GM23338 (cell line): ENCODE results near the gene TMTC2. TPM values are rescaled to one million over a fixed set of nuclear protein-coding genes. Genes with fewer than 3 reads are reported as not detected.
A peak's percentile ranks its signal among the peaks of the same experiment; 100 is the strongest.

Experiments used
- ATAC-seq: fragments of 200-7000 bp; cut with Tn5 transposase; 3 replicates; pipeline ENCODE4 v1.9.1; 2020
- DNase-seq: peaks from one replicate; pipeline ENCODE4 v3.0.0-alpha.2; 2015; ENCODE audit warnings: low spot score
- H2AFZ ChIP-seq: fragments of 200-600 bp; sonication (generic); 2 replicates; pipeline ENCODE4 v1.8.0; 2016; ENCODE audit warnings: antibody characterized with exemption, mild to moderate bottlenecking, moderate library complexity
- H3F3A ChIP-seq: fragments of 200-600 bp; sonication (generic); replicated peaks from 2 replicates; pipeline ENCODE4 v1.8.0; 2017; ENCODE audit warnings: antibody characterized with exemption, mixed run types, low read depth
- H3K27ac ChIP-seq: fragments of 200-600 bp; sonication (generic); 2 replicates; pipeline ENCODE4 v1.6.1; 2016; ENCODE audit warnings: low read depth
- H3K27me3 ChIP-seq: fragments of 200-600 bp; sonication (generic); 2 replicates; pipeline ENCODE4 v1.8.0; 2016; ENCODE audit warnings: mild to moderate bottlenecking, mixed run types, moderate library complexity; ENCODE audit not compliant: insufficient read depth
- H3K36me3 ChIP-seq: fragments of 200-600 bp; sonication (generic); 2 replicates; pipeline ENCODE4 v1.8.0; 2016; ENCODE audit warnings: mild to moderate bottlenecking; ENCODE audit not compliant: insufficient read depth
- H3K4me1 ChIP-seq: fragments of 200-600 bp; sonication (generic); 2 replicates; pipeline ENCODE4 v1.8.0; 2016; ENCODE audit warnings: mild to moderate bottlenecking, moderate library complexity; ENCODE audit not compliant: insufficient read depth
- H3K4me2 ChIP-seq: fragments of 200-600 bp; sonication (generic); 2 replicates; pipeline ENCODE4 v1.7.1; 2017; ENCODE audit warnings: mixed run types
- H3K4me3 ChIP-seq: fragments of 200-600 bp; sonication (generic); 2 replicates; pipeline ENCODE4 v1.6.1; 2016; ENCODE audit warnings: mixed run types
- H3K79me2 ChIP-seq: fragments of 200-600 bp; sonication (generic); replicated peaks from 2 replicates; pipeline ENCODE4 v1.8.0; 2017; ENCODE audit warnings: mild to moderate bottlenecking; ENCODE audit not compliant: insufficient read depth
- H3K9me2 ChIP-seq: fragments of 200-600 bp; sonication (generic); 2 replicates; pipeline ENCODE4 v1.8.0; 2017; ENCODE audit not compliant: insufficient read depth
- H4K20me1 ChIP-seq: fragments of 200-600 bp; sonication (generic); replicated peaks from 2 replicates; pipeline ENCODE4 v1.8.0; 2017; ENCODE audit warnings: mild to moderate bottlenecking; ENCODE audit not compliant: insufficient read depth
- H3K27ac Mint-ChIP-seq: 2 replicates; pipeline ENCODE4 v1.8.0; 2020; ENCODE audit warnings: inconsistent platforms, mild to moderate bottlenecking, moderate library complexity, mixed read lengths
- H3K27me3 Mint-ChIP-seq: 3 replicates; pipeline ENCODE4 v1.8.0; 2022; ENCODE audit warnings: low read depth, mild to moderate bottlenecking, moderate library complexity, mixed read lengths, inconsistent platforms; ENCODE audit not compliant: insufficient read depth, poor library complexity
- H3K36me3 Mint-ChIP-seq: 3 replicates; pipeline ENCODE4 v1.8.0; 2021; ENCODE audit warnings: low read depth, mild to moderate bottlenecking, inconsistent platforms, moderate library complexity, mixed read lengths
- H3K4me1 Mint-ChIP-seq: 3 replicates; pipeline ENCODE4 v1.8.0; 2020; ENCODE audit warnings: mild to moderate bottlenecking, inconsistent platforms, mixed read lengths
- H3K4me3 Mint-ChIP-seq: 3 replicates; pipeline ENCODE4 v1.8.0; 2021; ENCODE audit warnings: moderate library complexity, mild to moderate bottlenecking, inconsistent platforms, mixed read lengths
- H3K9me3 Mint-ChIP-seq: 3 replicates; pipeline ENCODE4 v1.8.0; 2020; ENCODE audit warnings: moderate library complexity, mild to moderate bottlenecking, inconsistent platforms, mixed read lengths
- CREB1 ChIP-seq: fragments of 250-450 bp; sonication (Bioruptor Pico); IDR thresholded peaks from 2 replicates; pipeline ENCODE4 v1.5.0; 2020; ENCODE audit warnings: low read depth, mild to moderate bottlenecking, moderate library complexity
- EZH2phosphoT487 ChIP-seq: fragments of 200-600 bp; sonication (generic); IDR thresholded peaks from one replicate; pipeline ENCODE4 v1.8.1; 2018; ENCODE audit warnings: antibody characterized with exemption; ENCODE audit not compliant: unreplicated experiment
- NANOG ChIP-seq: IDR thresholded peaks from 2 replicates; pipeline ENCODE4 v1.6.1; 2016; ENCODE audit warnings: antibody characterized with exemption, borderline replicate concordance
- STAT1 ChIP-seq: IDR thresholded peaks from one replicate; pipeline ENCODE4 v1.6.1; 2016; ENCODE audit warnings: antibody characterized with exemption; ENCODE audit not compliant: unreplicated experiment
- polyA plus RNA-seq: library from polyadenylated mRNA; unstranded; fragments of >200 nt; fragmentation: Nextera tagmentation; extraction: Ambion mirVana; gene quantifications from 2 replicates; pipeline ENCODE4 v1.2.1, GENCODE V29; 2016
- total RNA-seq: library from RNA; depleted of rRNA; stranded (reverse); fragments of >200 nt; shearing (Covaris generic); gene quantifications from 2 replicates; pipeline ENCODE4 v1.2.3, GENCODE V29; 2014
- TF ChIP-seq, protein P1 (sequence below): IDR thresholded peaks from one replicate; pipeline ENCODE4 v1.6.1; 2018; ENCODE audit warnings: antibody characterized with exemption; ENCODE audit not compliant: unreplicated experiment
- TF ChIP-seq, protein P2 (sequence below): fragments of 250-450 bp; sonication (Bioruptor Pico); IDR thresholded peaks from 2 replicates; pipeline ENCODE4 v1.5.0; 2020; ENCODE audit warnings: mild to moderate bottlenecking, moderate library complexity
- TF ChIP-seq, protein P3 (sequence below), 2 experiments: fragments of 200-600 bp in 1 of 2; sonication (generic) in 1 of 2; conservative IDR thresholded peaks; 2 replicates each; pipeline versions ENCODE4 v1.5.1 to v1.6.1; 2016 to 2017; ENCODE audit warnings: antibody characterized with exemption in 2 of 2, low read depth in 2 of 2, mild to moderate bottlenecking in 2 of 2, moderate library complexity in 1 of 2
- TF ChIP-seq, protein P4 (sequence below): IDR thresholded peaks from 2 replicates; pipeline ENCODE4 v1.6.1; 2016; ENCODE audit warnings: antibody characterized with exemption

TMTC2 gene
- total and polyA plus RNA-seq, 2 experiments from 2014 or later = 0.57 to 6.5 TPM

DNA sequence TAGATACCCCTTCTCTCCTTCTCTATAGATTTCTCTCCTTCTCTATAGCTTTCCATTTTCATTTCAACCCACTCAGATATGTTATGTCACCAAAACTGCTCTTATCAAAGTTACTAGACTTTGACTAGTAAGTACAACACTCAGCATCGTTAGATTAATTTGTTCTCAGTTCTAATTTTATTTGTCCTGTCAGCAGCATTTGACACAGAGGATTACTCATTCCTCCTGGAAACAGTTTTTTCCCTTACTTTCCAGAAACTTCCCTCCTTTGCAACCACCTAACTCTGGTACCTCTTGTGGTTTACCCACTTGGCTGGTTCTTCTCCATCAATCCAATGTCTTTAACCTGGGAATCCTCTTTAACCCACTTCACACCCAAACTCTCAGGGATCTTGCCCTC lies 423.7 kb downstream of the TMTC2 start:
- Histone ChIP-seq H3K9me2 (peaks cover 5% of the 10 kb centered on the region; the same call in 1 of the 2 replicates), H3K4me2 (no peak overlapping the region), H3K36me3 (no peaks in the 10 kb centered on the region), H3K27me3 (no peaks in the 10 kb centered on the region), H2AFZ (no peak overlapping the region), H3K4me3 (no peak overlapping the region), H3F3A (no peaks in the 10 kb centered on the region), H3K4me1 (no peaks in the 10 kb centered on the region), H3K27ac (no peak overlapping the region), H3K79me2 (no peaks in the 10 kb centered on the region), H4K20me1 (no peaks in the 10 kb centered on the region; the same call in 1 of the 2 replicates)
- Mint-ChIP-seq H3K36me3 (no peaks in the 10 kb centered on the region), H3K4me1 (peaks cover 4% of the 10 kb centered on the region), H3K27ac (no peak overlapping the region), H3K27me3 (no peaks in the 10 kb centered on the region), H3K9me3 (no peaks in the 10 kb centered on the region), H3K4me3 (no peak overlapping the region)
- DNase-seq (no peak), ATAC-seq (no peak)
- TF ChIP-seq STAT1 = no peak

DNA sequence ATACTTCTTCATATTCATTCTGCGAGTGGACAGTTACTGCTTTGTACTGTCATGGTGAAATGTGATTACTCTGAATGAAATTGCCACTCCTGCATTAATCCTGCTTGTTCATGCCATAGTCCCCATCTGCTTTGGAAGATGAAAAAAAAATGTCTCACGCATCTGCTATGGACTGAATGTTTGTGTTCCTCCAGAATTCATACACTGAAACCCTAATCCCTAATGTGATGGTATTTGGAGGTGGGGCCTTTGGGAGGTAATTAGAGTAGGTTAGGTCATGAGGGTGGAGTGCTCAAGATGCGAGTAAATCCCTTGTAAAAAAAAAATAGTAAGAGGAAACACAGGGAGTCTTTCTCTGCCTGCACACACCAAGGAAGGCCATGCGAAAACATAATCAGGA lies 427.2 kb downstream of the TMTC2 start:
- H3K27ac ChIP-seq = no peak overlapping the region
- H3K36me3 ChIP-seq = no peaks in the 10 kb centered on the region
- DNase-seq = no peak
- H3F3A ChIP-seq = no peaks in the 10 kb centered on the region
- H3K79me2 ChIP-seq = no peaks in the 10 kb centered on the region
- H3K27me3 ChIP-seq = no peaks in the 10 kb centered on the region
- Mint-ChIP-seq H3K4me1 (peaks cover 4% of the 10 kb centered on the region), H3K36me3 (no peaks in the 10 kb centered on the region), H3K9me3 (no peaks in the 10 kb centered on the region), H3K4me3 (no peak overlapping the region), H3K27ac (peak overlapping the region; percentile 85), H3K27me3 (peaks cover 2% of the 10 kb centered on the region)
- no peak overlapping the region for H2AFZ ChIP-seq
- H3K4me2 ChIP-seq = no peak overlapping the region
- no peaks in the 10 kb centered on the region; the same call in 1 of the 2 replicates for H4K20me1 ChIP-seq
- TF ChIP-seq CREB1 (no peak), NANOG (no peak), EZH2phosphoT487 (no peak)
- TF ChIP-seq, protein P1, sequence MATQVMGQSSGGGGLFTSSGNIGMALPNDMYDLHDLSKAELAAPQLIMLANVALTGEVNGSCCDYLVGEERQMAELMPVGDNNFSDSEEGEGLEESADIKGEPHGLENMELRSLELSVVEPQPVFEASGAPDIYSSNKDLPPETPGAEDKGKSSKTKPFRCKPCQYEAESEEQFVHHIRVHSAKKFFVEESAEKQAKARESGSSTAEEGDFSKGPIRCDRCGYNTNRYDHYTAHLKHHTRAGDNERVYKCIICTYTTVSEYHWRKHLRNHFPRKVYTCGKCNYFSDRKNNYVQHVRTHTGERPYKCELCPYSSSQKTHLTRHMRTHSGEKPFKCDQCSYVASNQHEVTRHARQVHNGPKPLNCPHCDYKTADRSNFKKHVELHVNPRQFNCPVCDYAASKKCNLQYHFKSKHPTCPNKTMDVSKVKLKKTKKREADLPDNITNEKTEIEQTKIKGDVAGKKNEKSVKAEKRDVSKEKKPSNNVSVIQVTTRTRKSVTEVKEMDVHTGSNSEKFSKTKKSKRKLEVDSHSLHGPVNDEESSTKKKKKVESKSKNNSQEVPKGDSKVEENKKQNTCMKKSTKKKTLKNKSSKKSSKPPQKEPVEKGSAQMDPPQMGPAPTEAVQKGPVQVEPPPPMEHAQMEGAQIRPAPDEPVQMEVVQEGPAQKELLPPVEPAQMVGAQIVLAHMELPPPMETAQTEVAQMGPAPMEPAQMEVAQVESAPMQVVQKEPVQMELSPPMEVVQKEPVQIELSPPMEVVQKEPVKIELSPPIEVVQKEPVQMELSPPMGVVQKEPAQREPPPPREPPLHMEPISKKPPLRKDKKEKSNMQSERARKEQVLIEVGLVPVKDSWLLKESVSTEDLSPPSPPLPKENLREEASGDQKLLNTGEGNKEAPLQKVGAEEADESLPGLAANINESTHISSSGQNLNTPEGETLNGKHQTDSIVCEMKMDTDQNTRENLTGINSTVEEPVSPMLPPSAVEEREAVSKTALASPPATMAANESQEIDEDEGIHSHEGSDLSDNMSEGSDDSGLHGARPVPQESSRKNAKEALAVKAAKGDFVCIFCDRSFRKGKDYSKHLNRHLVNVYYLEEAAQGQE = no peak
- TF ChIP-seq, protein P2, sequence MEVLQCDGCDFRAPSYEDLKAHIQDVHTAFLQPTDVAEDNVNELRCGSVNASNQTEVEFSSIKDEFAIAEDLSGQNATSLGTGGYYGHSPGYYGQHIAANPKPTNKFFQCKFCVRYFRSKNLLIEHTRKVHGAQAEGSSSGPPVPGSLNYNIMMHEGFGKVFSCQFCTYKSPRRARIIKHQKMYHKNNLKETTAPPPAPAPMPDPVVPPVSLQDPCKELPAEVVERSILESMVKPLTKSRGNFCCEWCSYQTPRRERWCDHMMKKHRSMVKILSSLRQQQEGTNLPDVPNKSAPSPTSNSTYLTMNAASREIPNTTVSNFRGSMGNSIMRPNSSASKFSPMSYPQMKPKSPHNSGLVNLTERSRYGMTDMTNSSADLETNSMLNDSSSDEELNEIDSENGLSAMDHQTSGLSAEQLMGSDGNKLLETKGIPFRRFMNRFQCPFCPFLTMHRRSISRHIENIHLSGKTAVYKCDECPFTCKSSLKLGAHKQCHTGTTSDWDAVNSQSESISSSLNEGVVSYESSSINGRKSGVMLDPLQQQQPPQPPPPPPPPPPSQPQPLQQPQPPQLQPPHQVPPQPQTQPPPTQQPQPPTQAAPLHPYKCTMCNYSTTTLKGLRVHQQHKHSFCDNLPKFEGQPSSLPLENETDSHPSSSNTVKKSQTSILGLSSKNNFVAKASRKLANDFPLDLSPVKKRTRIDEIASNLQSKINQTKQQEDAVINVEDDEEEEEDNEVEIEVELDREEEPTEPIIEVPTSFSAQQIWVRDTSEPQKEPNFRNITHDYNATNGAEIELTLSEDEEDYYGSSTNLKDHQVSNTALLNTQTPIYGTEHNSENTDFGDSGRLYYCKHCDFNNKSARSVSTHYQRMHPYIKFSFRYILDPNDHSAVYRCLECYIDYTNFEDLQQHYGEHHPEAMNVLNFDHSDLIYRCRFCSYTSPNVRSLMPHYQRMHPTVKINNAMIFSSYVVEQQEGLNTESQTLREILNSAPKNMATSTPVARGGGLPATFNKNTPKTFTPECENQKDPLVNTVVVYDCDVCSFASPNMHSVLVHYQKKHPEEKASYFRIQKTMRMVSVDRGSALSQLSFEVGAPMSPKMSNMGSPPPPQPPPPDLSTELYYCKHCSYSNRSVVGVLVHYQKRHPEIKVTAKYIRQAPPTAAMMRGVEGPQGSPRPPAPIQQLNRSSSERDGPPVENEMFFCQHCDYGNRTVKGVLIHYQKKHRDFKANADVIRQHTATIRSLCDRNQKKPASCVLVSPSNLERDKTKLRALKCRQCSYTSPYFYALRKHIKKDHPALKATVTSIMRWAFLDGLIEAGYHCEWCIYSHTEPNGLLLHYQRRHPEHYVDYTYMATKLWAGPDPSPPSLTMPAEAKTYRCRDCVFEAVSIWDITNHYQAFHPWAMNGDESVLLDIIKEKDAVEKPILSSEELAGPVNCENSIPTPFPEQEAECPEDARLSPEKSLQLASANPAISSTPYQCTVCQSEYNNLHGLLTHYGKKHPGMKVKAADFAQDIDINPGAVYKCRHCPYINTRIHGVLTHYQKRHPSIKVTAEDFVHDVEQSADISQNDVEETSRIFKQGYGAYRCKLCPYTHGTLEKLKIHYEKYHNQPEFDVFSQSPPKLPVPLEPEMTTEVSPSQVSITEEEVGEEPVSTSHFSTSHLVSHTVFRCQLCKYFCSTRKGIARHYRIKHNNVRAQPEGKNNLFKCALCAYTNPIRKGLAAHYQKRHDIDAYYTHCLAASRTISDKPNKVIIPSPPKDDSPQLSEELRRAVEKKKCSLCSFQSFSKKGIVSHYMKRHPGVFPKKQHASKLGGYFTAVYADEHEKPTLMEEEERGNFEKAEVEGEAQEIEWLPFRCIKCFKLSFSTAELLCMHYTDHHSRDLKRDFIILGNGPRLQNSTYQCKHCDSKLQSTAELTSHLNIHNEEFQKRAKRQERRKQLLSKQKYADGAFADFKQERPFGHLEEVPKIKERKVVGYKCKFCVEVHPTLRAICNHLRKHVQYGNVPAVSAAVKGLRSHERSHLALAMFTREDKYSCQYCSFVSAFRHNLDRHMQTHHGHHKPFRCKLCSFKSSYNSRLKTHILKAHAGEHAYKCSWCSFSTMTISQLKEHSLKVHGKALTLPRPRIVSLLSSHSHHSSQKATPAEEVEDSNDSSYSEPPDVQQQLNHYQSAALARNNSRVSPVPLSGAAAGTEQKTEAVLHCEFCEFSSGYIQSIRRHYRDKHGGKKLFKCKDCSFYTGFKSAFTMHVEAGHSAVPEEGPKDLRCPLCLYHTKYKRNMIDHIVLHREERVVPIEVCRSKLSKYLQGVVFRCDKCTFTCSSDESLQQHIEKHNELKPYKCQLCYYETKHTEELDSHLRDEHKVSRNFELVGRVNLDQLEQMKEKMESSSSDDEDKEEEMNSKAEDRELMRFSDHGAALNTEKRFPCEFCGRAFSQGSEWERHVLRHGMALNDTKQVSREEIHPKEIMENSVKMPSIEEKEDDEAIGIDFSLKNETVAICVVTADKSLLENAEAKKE (CRISPR knock-in tag) = no peak
- TF ChIP-seq, protein P3, sequence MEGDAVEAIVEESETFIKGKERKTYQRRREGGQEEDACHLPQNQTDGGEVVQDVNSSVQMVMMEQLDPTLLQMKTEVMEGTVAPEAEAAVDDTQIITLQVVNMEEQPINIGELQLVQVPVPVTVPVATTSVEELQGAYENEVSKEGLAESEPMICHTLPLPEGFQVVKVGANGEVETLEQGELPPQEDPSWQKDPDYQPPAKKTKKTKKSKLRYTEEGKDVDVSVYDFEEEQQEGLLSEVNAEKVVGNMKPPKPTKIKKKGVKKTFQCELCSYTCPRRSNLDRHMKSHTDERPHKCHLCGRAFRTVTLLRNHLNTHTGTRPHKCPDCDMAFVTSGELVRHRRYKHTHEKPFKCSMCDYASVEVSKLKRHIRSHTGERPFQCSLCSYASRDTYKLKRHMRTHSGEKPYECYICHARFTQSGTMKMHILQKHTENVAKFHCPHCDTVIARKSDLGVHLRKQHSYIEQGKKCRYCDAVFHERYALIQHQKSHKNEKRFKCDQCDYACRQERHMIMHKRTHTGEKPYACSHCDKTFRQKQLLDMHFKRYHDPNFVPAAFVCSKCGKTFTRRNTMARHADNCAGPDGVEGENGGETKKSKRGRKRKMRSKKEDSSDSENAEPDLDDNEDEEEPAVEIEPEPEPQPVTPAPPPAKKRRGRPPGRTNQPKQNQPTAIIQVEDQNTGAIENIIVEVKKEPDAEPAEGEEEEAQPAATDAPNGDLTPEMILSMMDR (conservative IDR thresholded peaks at IDR 0.05; ENCODE audit: low read depth in 2 of 2) = no peak
- TF ChIP-seq, protein P4, sequence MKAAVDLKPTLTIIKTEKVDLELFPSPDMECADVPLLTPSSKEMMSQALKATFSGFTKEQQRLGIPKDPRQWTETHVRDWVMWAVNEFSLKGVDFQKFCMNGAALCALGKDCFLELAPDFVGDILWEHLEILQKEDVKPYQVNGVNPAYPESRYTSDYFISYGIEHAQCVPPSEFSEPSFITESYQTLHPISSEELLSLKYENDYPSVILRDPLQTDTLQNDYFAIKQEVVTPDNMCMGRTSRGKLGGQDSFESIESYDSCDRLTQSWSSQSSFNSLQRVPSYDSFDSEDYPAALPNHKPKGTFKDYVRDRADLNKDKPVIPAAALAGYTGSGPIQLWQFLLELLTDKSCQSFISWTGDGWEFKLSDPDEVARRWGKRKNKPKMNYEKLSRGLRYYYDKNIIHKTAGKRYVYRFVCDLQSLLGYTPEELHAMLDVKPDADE = no peak
- no peaks in the 10 kb centered on the region for H3K4me1 ChIP-seq
- no peak for ATAC-seq
- no peak overlapping the region for H3K4me3 ChIP-seq
- H3K9me2 ChIP-seq = peaks cover 3% of the 10 kb centered on the region; the same call in 1 of the 2 replicates
